Measurements from ENCODE around the gene PRKCE.

- TF ChIP-seq EZH2 (IDR thresholded peaks at IDR 0.05; ENCODE audit: low read depth, low read length, severe bottlenecking) = no peak
- TF ChIP-seq, protein P1, sequence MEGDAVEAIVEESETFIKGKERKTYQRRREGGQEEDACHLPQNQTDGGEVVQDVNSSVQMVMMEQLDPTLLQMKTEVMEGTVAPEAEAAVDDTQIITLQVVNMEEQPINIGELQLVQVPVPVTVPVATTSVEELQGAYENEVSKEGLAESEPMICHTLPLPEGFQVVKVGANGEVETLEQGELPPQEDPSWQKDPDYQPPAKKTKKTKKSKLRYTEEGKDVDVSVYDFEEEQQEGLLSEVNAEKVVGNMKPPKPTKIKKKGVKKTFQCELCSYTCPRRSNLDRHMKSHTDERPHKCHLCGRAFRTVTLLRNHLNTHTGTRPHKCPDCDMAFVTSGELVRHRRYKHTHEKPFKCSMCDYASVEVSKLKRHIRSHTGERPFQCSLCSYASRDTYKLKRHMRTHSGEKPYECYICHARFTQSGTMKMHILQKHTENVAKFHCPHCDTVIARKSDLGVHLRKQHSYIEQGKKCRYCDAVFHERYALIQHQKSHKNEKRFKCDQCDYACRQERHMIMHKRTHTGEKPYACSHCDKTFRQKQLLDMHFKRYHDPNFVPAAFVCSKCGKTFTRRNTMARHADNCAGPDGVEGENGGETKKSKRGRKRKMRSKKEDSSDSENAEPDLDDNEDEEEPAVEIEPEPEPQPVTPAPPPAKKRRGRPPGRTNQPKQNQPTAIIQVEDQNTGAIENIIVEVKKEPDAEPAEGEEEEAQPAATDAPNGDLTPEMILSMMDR (IDR thresholded peaks at IDR 0.05; ENCODE audit: control extremely low read depth in 1 of 3, insufficient read depth in 1 of 3, low read depth in 1 of 3, low read length in 3 of 3) = no peak
- no peak for TF ChIP-seq TAF1 (IDR thresholded peaks at IDR 0.05; ENCODE audit: low read depth, low read length)
Measured at GRCh38 chr2:46147626-46148368, 496.3 kb downstream of the PRKCE start.
